IMR-90 (cell line): ENCODE measurements around the gene TFCP2. TPM values are rescaled to one million over a fixed set of nuclear protein-coding genes. Genes with fewer than 3 reads are reported as not detected.

Source experiments
- ATAC-seq: fragments of 200-7000 bp; cut with Tn5 transposase; 2 replicates; pipeline ENCODE4 v1.9.1; 2020; ENCODE audit warnings: low read depth, mild to moderate bottlenecking, moderate library complexity
- BruUV-seq: library from RNA; stranded (reverse); fragments of 400-500 nt; replicated peaks from 2 replicates; lab custom pipeline; 2021; lab: Mats Ljungman, UMichigan
- CTCF ChIA-PET: fragments of 300-600 bp; formaldehyde crosslinking; extraction: SDS; loops from one replicate; lab custom pipeline; 2021; ENCODE audit warnings: antibody characterized with exemption; lab: Yijun Ruan, JAX
- POLR2A ChIA-PET: fragments of 300-600 bp; sonication (Branson Sonifier 250); formaldehyde crosslinking; loops from one replicate; lab custom pipeline; 2022; ENCODE audit warnings: antibody characterized with exemption; ENCODE audit not compliant: unreplicated experiment; lab: Charles Lee
- DNase-seq: peaks from one replicate; pipeline ENCODE4 v3.0.0; 2013
- H2AFZ ChIP-seq: replicated peaks from 2 replicates; pipeline ENCODE3; 2013; ENCODE audit warnings: low read length, mild to moderate bottlenecking; ENCODE audit not compliant: poor library complexity
- H2AK5ac ChIP-seq: 2 replicates; pipeline ENCODE4 v1.6.1; 2013; ENCODE audit warnings: low read depth, low read length, inconsistent platforms
- H2AK9ac ChIP-seq: replicated peaks from 2 replicates; pipeline ENCODE3; 2013; ENCODE audit warnings: mild to moderate bottlenecking, low read depth, low read length, moderate library complexity; ENCODE audit not compliant: poor library complexity
- H2BK120ac ChIP-seq: 2 replicates; pipeline ENCODE4 v1.6.1; 2013; ENCODE audit warnings: low read depth, low read length, inconsistent platforms
- H2BK15ac ChIP-seq: 3 replicates; pipeline ENCODE4 v1.6.1; 2013; ENCODE audit warnings: low read depth, low read length, inconsistent platforms
- H2BK20ac ChIP-seq: 2 replicates; pipeline ENCODE4 v1.6.1; 2013; ENCODE audit warnings: low read depth, mild to moderate bottlenecking, inconsistent platforms, low read length, moderate library complexity
- H2BK5ac ChIP-seq: 2 replicates; pipeline ENCODE4 v1.6.1; 2013; ENCODE audit warnings: mild to moderate bottlenecking, low read depth, low read length, inconsistent platforms; ENCODE audit not compliant: poor library complexity, severe bottlenecking
- H3K14ac ChIP-seq: replicated peaks from 2 replicates; pipeline ENCODE4 v1.6.1; 2013; ENCODE audit warnings: low read depth, low read length, inconsistent platforms
- H3K18ac ChIP-seq: 2 replicates; pipeline ENCODE4 v1.6.1; 2013; ENCODE audit warnings: low read depth, low read length, control low read depth
- H3K23ac ChIP-seq: 2 replicates; pipeline ENCODE4 v1.6.1; 2013; ENCODE audit warnings: low read depth, low read length, inconsistent platforms
- H3K27ac ChIP-seq: 2 replicates; pipeline ENCODE4 v1.5.1; 2013; ENCODE audit warnings: mild to moderate bottlenecking, control low read depth, low read length; ENCODE audit not compliant: insufficient read depth
- H3K27me3 ChIP-seq: 2 replicates; pipeline ENCODE4 v1.6.1; 2013; ENCODE audit warnings: low read length; ENCODE audit not compliant: control insufficient read depth, insufficient read depth
- H3K36me3 ChIP-seq: 2 replicates; pipeline ENCODE4 v1.6.1; 2013; ENCODE audit warnings: low read length, mixed read lengths; ENCODE audit not compliant: control insufficient read depth, insufficient read depth
- H3K4ac ChIP-seq: 2 replicates; pipeline ENCODE4 v1.6.1; 2013; ENCODE audit warnings: low read depth, low read length, inconsistent platforms
- H3K4me1 ChIP-seq: 2 replicates; pipeline ENCODE4 v1.6.1; 2013; ENCODE audit warnings: low read length, mixed read lengths; ENCODE audit not compliant: control insufficient read depth, insufficient read depth
- H3K4me2 ChIP-seq: 2 replicates; pipeline ENCODE4 v1.6.1; 2013; ENCODE audit warnings: low read depth, mild to moderate bottlenecking, control low read depth, low read length, moderate library complexity
- H3K4me3 ChIP-seq: 2 replicates; pipeline ENCODE4 v1.5.1; 2013; ENCODE audit warnings: low read depth, mild to moderate bottlenecking, control low read depth, low read length, moderate library complexity; ENCODE audit not compliant: insufficient read depth
- H3K56ac ChIP-seq: 2 replicates; pipeline ENCODE4 v1.6.1; 2013; ENCODE audit warnings: low read length, inconsistent platforms; ENCODE audit not compliant: insufficient read depth; ENCODE audit errors: extremely low read depth
- H3K79me1 ChIP-seq, 2 experiments: 2 replicates each; pipeline ENCODE4 v1.6.1; 2013; ENCODE audit warnings: low read length in 2 of 2, inconsistent platforms in 1 of 2, low read depth in 1 of 2
- H3K9ac ChIP-seq: 2 replicates; pipeline ENCODE4 v1.6.1; 2013; ENCODE audit warnings: low read depth, low read length, control low read depth
- H3K9me1 ChIP-seq: 2 replicates; pipeline ENCODE4 v1.6.1; 2013; ENCODE audit warnings: low read length, inconsistent platforms; ENCODE audit not compliant: insufficient read depth
- H3K9me3 ChIP-seq: 2 replicates; pipeline ENCODE4 v1.6.1; 2013; ENCODE audit warnings: low read length; ENCODE audit not compliant: control insufficient read depth, insufficient read depth
- H4K20me1 ChIP-seq: 2 replicates; pipeline ENCODE4 v1.6.1; 2013; ENCODE audit warnings: low read length, inconsistent platforms; ENCODE audit not compliant: insufficient read depth
- H4K5ac ChIP-seq: 2 replicates; pipeline ENCODE4 v1.6.1; 2013; ENCODE audit warnings: mild to moderate bottlenecking, low read depth, low read length, control low read depth
- H4K8ac ChIP-seq, 2 experiments: 2 replicates each; pipeline ENCODE4 v1.6.1; 2013; ENCODE audit warnings: low read depth in 2 of 2, low read length in 2 of 2, control low read depth in 1 of 2, inconsistent platforms in 1 of 2
- H4K91ac ChIP-seq: 2 replicates; pipeline ENCODE4 v1.6.1; 2013; ENCODE audit warnings: low read depth, low read length, inconsistent platforms; ENCODE audit not compliant: insufficient read depth
- CEBPB ChIP-seq: IDR thresholded peaks from 2 replicates; pipeline ENCODE4 v1.6.1; 2012; ENCODE audit warnings: low read depth, low read length, improper control_type of control experiment
- CHD1 ChIP-seq: IDR thresholded peaks from 2 replicates; pipeline ENCODE4 v1.6.1; 2012; ENCODE audit warnings: low read depth, low read length, improper control_type of control experiment
- CTCF ChIP-seq: conservative IDR thresholded peaks from 2 replicates; pipeline ENCODE4 v1.5.1; 2012; ENCODE audit warnings: mild to moderate bottlenecking, low read depth, low read length, improper control_type of control experiment
- FOS ChIP-seq: fragments of 150-350 bp; IDR thresholded peaks from 2 replicates; pipeline ENCODE4 v1.6.1; 2016; ENCODE audit warnings: low read depth, low read length
- MAFK ChIP-seq: IDR thresholded peaks from 2 replicates; pipeline ENCODE4 v1.6.1; 2012; ENCODE audit warnings: low read depth, low read length, improper control_type of control experiment
- MAZ ChIP-seq: IDR thresholded peaks from 2 replicates; pipeline ENCODE4 v1.6.1; 2012; ENCODE audit warnings: low read depth, mild to moderate bottlenecking, low read length, improper control_type of control experiment, moderate library complexity, borderline replicate concordance
- MXI1 ChIP-seq: IDR thresholded peaks from 2 replicates; pipeline ENCODE4 v1.6.1; 2012; ENCODE audit warnings: low read depth, mild to moderate bottlenecking, low read length, moderate library complexity, borderline replicate concordance
- NFE2L2 ChIP-seq: fragments of 150-350 bp; IDR thresholded peaks from 2 replicates; pipeline ENCODE4 v1.6.1; 2016; ENCODE audit warnings: low read depth, mild to moderate bottlenecking, low read length
- POLR2A ChIP-seq: IDR thresholded peaks from 2 replicates; pipeline ENCODE4 v1.6.1; 2012; ENCODE audit warnings: mild to moderate bottlenecking, low read depth, low read length
- RAD21 ChIP-seq: IDR thresholded peaks from 2 replicates; pipeline ENCODE4 v1.6.1; 2012; ENCODE audit warnings: low read length, improper control_type of control experiment
- RCOR1 ChIP-seq: IDR thresholded peaks from 2 replicates; pipeline ENCODE4 v1.6.1; 2012; ENCODE audit warnings: mild to moderate bottlenecking, low read length, improper control_type of control experiment; ENCODE audit not compliant: insufficient replicate concordance
- RFX5 ChIP-seq: IDR thresholded peaks from 2 replicates; pipeline ENCODE4 v1.8.0; 2012; ENCODE audit warnings: low read depth, mild to moderate bottlenecking, low read length, moderate library complexity
- SMC3 ChIP-seq: fragments of 150-350 bp; IDR thresholded peaks from 2 replicates; pipeline ENCODE4 v1.6.1; 2016; ENCODE audit warnings: low read depth, mild to moderate bottlenecking, antibody characterized with exemption, low read length, moderate library complexity
- USF2 ChIP-seq: fragments of 150-350 bp; IDR thresholded peaks from 2 replicates; pipeline ENCODE4 v1.6.1; 2017; ENCODE audit warnings: mild to moderate bottlenecking, antibody characterized with exemption, low read length, low read depth
- WGBS, 2 experiments: methylation state at CpG; one replicate each; pipeline versions ENCODE4 v1.1.5 to v1.1.7; 2013; ENCODE audit warnings: missing lambda C conversion rate in 2 of 2; ENCODE audit not compliant: insufficient read length in 1 of 2; ENCODE audit errors: extremely low coverage in 2 of 2; 5-methylcytosine and 5-hydroxymethylcytosine counted together
- dilution Hi-C: fragments of 300-500 bp; cut with HindIII; formaldehyde crosslinking; loops from one replicate; pipeline ENCODE4 v1.14.3; 2018; ENCODE audit warnings: low sequenced_read_pairs; ENCODE audit not compliant: unreplicated experiment
- in situ Hi-C: fragments of 300-500 bp; cut with MboI; formaldehyde crosslinking; loops from 3 replicates; pipeline ENCODE4 v1.14.3; 2019; ENCODE audit warnings: low sequenced_read_pairs, inconsistent platforms, mixed read lengths
- intact Hi-C: fragments of 100-400 bp; cut with micrococcal nuclease; formaldehyde crosslinking; loops from 2 replicates; pipeline ENCODE4 v1.10.0; 2022
- polyA plus RNA-seq, 3 experiments: library from polyadenylated mRNA; depleted of rRNA; stranded (reverse); fragments of >200 nt; gene quantifications; 2 replicates each; pipeline ENCODE4 v1.2.3, GENCODE V29; 2012; ENCODE audit warnings: low replicate concordance in 1 of 3
- total RNA-seq: library from RNA; depleted of rRNA; stranded (reverse); fragments of >200 nt; gene quantifications from 2 replicates; pipeline ENCODE4 v1.2.3, GENCODE V29; 2012
- TF ChIP-seq, protein P1 (sequence below): fragments of 150-350 bp; IDR thresholded peaks from 2 replicates; pipeline ENCODE4 v1.6.1; 2016; ENCODE audit warnings: low read depth, mild to moderate bottlenecking, low read length, moderate library complexity, borderline replicate concordance

TFCP2 gene
- total and polyA plus RNA-seq, 2 of the 4 experiments (the other 2 are of a cell fraction): 10.0 to 15.4 TPM

DNA sequence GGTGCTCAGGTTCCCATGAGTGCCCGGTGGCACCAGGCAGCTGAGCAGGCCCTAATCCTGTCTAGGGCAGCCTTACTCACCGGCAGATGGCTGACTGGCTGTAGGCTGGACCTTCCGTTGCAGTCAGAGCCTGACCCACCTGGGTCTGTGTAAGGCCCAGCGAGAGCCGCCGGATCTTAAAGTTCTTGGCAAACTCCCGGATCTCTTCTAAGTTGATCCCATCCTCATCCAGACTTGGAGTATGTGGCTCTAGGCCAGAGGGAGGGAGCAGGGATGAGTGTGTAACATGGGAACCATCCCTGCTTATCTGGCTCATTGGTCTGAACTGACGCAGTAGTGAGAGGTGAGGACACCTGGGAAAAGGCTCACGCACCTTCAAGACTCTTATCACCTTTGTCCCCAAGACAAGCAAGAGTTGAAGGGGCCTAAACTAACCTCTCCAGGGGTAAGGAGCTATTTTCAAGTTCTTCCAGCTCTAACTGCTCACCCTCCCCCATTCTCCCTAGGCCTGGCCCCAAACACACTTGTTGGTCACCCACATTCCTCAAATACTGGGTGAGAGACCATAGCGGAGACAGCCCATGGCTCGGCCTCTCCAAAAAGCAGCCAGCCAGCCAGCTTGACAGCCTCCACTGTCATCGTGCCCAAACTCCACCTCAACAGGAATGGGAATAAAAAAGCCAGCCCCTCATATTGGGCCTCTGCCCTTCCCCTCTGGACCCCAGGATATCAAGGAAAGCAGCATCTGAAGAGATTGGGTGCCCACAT is 18.8 kb upstream of the TFCP2 start:
- intact Hi-C loops: no loop called here

More for the DNA sequence above, 18.8 kb upstream of the TFCP2 start:
- no peaks in the 10 kb centered on the region for H3K9me3 ChIP-seq
- no peak overlapping the region for H3K27ac ChIP-seq
- H3K9ac ChIP-seq: no peak overlapping the region
- ATAC-seq: no peak
- no peak overlapping the region for H3K18ac ChIP-seq
- 87% methylated on average over 3 of the region's 12 CpGs; no CpG with 5 or more reads in 1 of the 2 experiments for WGBS, 2 experiments
- H3K4me2 ChIP-seq: no peak overlapping the region
- ChIA-PET CTCF (interaction anchor here (0.6 kb wide), 1 partner anchor 15 kb away, joined by 7 read pairs; no protein-coding TSS in a partner anchor), POLR2A (interaction anchor here (0.6 kb wide), 1 partner anchor 26 kb away, joined by 14 read pairs; the partner anchor contains the start of gene POU6F1)
- H2BK120ac ChIP-seq: no peak overlapping the region
- H2BK5ac ChIP-seq: no peak overlapping the region
- H3K27me3 ChIP-seq: no peaks in the 10 kb centered on the region
- H3K9me1 ChIP-seq: 0 out of 2 replicates have a peak, but pooled peaks cover 2% of the 10 kb centered on the region
- H4K8ac ChIP-seq: no peak overlapping the region
- H2BK15ac ChIP-seq: no peak overlapping the region
- H2BK20ac ChIP-seq: no peak overlapping the region
- H3K14ac ChIP-seq: no peak overlapping the region
- DNase-seq: no peak
- no peak overlapping the region for H2AK5ac ChIP-seq
- H3K4me1 ChIP-seq: no peaks in the 10 kb centered on the region
- no peak overlapping the region for H3K4ac ChIP-seq
- H3K36me3 ChIP-seq: peaks cover 16% of the 10 kb centered on the region
- dilution Hi-C loops: no loop called here
- no peak overlapping the region for H2AFZ ChIP-seq
- no peak overlapping the region for H3K4me3 ChIP-seq
- TF ChIP-seq FOS (no peak), CTCF (no peak), RAD21 (no peak), MAZ (no peak), RCOR1 (no peak), CHD1 (no peak), RFX5 (no peak), USF2 (no peak), NFE2L2 (no peak), MAFK (no peak), SMC3 (no peak), POLR2A (no peak), MXI1 (no peak), CEBPB (no peak)
- TF ChIP-seq, protein P1, sequence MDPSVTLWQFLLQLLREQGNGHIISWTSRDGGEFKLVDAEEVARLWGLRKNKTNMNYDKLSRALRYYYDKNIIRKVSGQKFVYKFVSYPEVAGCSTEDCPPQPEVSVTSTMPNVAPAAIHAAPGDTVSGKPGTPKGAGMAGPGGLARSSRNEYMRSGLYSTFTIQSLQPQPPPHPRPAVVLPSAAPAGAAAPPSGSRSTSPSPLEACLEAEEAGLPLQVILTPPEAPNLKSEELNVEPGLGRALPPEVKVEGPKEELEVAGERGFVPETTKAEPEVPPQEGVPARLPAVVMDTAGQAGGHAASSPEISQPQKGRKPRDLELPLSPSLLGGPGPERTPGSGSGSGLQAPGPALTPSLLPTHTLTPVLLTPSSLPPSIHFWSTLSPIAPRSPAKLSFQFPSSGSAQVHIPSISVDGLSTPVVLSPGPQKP: no peak
- H3K56ac ChIP-seq: no peak overlapping the region
- H4K20me1 ChIP-seq: no peaks in the 10 kb centered on the region
- BruUV-seq: no TSS peak
- H4K91ac ChIP-seq: no peak overlapping the region
- no peak overlapping the region for H4K5ac ChIP-seq
- H3K79me1 ChIP-seq: no peaks in the 10 kb centered on the region
- no peak overlapping the region for H3K23ac ChIP-seq
- in situ Hi-C loops: no loop called here
- H2AK9ac ChIP-seq: no peak overlapping the region
